ENCODE data around the gene DHRSX. TPM values are rescaled to one million over a fixed set of nuclear protein-coding genes. Genes with fewer than 3 reads are reported as not detected.
"Not testable (repeated sequence)": the region's sequence is repeated elsewhere in the genome, so short reads cannot be mapped to it uniquely, and the experiment has no call there.

Gene DHRSX
- total RNA-seq, 1 experiment from 2014 or later = 17.8 TPM

DNA sequence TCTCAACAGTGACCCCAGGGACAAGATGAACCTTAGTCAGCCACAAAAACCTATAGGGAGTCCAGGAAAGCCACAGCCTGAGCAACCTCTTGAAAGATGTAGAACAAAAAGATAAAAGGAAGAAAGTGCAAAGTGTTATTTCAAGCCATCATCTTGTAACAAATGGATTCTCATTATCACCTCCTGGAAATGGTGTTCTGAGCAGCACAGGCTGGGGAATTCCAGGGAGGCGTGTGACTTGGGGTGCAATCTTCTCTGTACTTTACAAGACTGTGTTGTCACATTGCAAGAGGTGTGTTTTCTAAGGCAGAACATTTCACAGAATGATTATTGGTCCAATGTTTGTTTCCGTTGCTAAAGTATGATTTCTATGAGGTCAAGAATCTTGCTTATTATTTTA, 214.0 kb downstream of the DHRSX start:
- DNase-seq (ENCODE audit: low read depth, low spot score) = no peak
- in situ Hi-C loops (cut with HindIII; ENCODE audit: low pct_unique_long_range_greater_than_20kb, low sequenced_read_pairs) = no loop called here

DNA sequence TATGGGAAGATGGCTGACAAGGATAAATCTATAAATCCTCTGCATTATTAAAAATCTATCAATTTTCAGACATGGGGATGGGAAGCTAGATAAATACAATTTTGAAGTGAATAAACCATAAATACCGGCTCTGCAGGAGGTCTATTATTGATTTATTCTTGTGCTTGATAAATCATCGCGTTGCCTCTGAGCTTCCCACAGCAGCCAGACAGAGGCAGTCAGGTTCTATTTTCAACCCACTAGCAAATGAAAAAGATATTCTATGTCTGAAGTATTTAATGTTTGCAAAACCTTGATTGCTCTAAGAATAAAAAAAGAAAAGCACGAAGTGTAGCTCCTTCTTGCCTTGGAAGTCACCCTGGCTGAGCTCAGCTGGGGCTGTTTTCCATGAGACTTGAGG, 216.2 kb downstream of the DHRSX start:
- in situ Hi-C loops (cut with HindIII; ENCODE audit: low pct_unique_long_range_greater_than_20kb, low sequenced_read_pairs) = no loop called here
- DNase-seq (ENCODE audit: low read depth, low spot score) = no peak

DNA sequence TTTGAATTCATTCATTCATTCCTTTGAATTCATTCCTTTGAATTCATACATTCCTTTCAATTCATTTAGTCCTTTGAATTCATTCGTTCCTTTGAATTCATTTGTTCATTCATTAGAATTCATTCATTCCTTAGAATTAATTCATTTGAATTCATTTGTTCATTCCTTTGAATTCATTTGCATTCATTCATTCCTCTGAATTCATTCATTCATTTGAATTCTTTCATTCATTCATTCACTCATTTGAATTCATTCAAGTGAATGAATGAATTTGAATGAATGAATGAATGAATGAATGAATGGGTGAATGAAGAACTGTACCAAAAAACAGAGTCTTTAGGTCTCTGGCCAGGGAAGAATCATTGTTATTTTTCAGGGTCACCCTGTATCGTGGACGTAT, 216.6 kb downstream of the DHRSX start:
- DNase-seq (ENCODE audit: low read depth, low spot score) = no peak
- in situ Hi-C loops (cut with HindIII; ENCODE audit: low pct_unique_long_range_greater_than_20kb, low sequenced_read_pairs) = no loop called here

DNA sequence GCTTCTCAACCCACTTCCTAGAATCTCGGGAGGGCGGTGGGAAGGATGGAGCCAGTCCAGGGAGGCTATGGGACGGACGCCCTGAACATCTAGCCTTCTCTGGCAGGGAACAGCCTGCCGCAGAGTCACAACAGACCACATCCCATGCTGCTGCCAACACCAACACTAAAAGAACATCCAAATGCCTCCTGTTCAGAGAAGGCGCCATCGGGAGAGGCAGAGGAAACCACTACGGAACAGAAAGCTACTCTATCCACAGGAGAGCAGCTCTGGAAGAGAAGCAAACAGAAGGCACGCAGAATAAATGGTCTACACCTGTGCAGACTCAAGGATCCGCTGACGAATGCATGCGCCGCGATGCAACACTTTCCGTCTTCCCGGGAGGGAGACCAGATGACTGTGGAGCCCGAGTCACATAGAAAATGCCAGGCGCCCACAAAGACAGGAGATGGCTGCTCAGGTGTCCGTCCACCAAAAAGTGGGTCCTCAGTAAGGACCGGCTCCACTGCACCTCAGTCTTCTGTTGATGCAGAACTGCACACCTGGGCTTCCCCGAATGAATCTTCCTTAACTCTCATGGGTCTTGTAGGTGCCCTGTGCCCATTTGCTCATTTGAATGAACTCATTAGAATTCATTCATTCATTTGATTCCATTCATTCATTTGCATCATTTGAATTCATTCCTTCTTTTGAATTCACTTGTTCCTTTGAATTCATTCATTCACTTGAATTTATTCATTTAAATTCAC, 217.5 kb downstream of the DHRSX start:
- peak; percentile 1 for DNase-seq (ENCODE audit: low read depth, low spot score)
- in situ Hi-C loops (cut with HindIII; ENCODE audit: low pct_unique_long_range_greater_than_20kb, low sequenced_read_pairs) = no loop called here

DNA sequence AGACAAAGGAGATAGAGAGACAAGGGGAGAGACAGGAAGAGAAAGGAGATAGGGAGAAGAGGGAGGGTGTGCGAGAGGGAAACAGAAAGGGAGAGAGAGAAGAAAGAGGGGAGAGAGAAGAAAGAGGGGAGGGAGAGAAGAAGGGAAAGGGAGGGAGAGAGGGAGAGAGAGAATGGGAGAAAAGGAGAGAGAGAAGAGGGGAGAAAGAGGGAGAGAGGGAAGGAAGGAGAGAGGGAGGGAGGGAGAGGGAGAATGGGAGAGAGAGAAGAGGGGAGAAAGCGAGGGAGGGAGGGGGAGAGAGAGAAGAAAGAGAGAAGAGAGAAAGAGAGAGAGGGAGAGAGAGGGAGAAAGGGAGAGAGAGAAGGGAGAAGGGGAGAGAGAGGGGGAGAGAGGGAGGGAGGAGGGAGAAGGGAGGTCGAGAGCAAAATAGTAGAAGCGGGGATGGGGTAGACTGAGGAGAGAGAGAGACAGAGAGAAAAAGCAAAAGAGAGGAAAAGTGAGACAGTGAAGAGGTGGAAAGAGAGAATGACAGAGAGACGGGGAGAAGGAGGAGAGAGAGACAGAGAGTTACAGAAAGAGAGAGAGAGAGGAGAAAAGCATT, 218.2 kb downstream of the DHRSX start:
- DNase-seq (ENCODE audit: low read depth, low spot score) = no peak
- in situ Hi-C loops (cut with HindIII; ENCODE audit: low pct_unique_long_range_greater_than_20kb, low sequenced_read_pairs) = no loop called here

DNA sequence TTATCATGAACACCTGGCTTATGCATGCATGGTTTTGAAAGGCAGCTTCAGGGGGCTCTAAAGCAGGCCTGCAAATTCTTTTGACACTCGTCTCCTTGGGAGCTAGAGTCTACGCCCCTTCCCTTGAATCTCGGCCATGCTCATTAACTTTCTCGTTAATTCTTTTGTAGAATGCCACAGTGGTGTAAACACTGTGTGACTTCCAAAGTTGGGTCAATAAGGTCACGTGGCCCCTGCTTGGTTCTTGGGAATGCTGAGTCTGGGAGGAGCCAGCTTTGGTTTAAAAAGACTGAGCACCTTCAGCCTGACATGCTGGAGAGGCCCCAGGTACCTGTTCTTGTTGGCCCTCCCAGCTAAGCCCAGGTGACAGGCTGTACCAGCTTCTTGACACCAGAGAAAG, 228.4 kb downstream of the DHRSX start:
- DNase-seq (ENCODE audit: low read depth, low spot score) = no peak
- in situ Hi-C loops (cut with HindIII; ENCODE audit: low pct_unique_long_range_greater_than_20kb, low sequenced_read_pairs) = no loop called here

DNA sequence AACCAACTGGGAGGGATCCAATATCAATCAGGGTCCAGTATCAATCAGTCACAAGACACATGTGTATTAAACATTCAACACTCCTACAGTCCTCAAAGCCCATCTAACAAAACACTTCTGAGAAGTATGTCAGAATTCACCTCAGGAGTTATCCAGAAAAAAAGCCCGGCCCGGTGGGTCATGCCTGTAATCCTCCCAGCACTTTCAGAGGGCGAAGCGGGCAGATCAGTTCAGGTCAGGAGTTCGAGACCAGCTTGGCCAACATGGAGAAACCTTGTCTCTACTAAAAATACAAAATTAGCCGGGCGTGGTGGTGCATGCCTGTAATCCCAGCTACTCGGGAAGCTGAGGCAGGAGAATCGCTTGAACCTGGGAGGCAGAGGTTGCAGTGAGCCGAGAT, 229.2 kb downstream of the DHRSX start:
- in situ Hi-C loops (cut with HindIII; ENCODE audit: low pct_unique_long_range_greater_than_20kb, low sequenced_read_pairs) = not testable (repeated sequence)

DNA sequence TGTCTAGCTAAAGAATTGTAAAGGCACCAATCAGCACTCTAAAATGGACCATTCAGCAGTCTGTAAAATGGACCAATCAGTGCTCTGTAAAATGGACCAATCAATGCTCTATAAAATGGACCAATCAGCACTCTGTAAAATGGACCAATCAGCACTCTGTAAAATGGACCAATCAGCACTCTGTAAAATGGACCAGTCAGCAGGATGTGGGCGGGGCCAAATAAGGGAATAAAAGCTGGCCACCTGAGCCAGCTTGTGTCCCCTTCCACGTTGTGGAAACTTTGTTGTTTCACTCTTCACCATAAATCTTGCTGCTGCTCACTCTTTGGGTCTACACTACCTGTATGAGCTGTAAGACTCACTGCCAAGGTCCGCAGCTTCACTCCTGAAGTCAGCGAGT, 230.0 kb downstream of the DHRSX start:
- DNase-seq (ENCODE audit: low read depth, low spot score); in situ Hi-C loops (cut with HindIII; ENCODE audit: low pct_unique_long_range_greater_than_20kb, low sequenced_read_pairs): not testable (repeated sequence)

More for the DNA sequence above, 229.2 kb downstream of the DHRSX start:
- not testable (repeated sequence) for DNase-seq (ENCODE audit: low read depth, low spot score)

DNA sequence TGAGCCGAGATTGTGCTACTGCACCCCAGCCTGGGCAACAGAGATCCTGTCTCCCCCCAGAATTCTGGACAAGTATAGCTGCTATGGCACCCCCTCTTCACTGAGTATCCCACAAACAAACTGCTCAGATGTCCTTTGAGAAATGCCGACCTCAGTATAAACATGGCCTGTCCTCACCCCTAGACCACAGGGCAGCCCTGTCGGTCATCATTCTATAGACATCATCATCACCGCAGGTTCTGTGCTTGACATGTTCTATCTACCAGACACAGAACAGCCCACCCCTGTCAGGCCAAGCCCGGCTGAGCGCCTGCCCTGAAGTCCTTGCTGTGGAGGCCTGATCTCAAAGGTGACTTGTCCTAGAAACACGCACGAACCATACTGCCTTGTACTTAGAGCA, 232.9 kb downstream of the DHRSX start:
- no peak for DNase-seq (ENCODE audit: low read depth, low spot score)
- in situ Hi-C loops (cut with HindIII; ENCODE audit: low pct_unique_long_range_greater_than_20kb, low sequenced_read_pairs) = no loop called here

DNA sequence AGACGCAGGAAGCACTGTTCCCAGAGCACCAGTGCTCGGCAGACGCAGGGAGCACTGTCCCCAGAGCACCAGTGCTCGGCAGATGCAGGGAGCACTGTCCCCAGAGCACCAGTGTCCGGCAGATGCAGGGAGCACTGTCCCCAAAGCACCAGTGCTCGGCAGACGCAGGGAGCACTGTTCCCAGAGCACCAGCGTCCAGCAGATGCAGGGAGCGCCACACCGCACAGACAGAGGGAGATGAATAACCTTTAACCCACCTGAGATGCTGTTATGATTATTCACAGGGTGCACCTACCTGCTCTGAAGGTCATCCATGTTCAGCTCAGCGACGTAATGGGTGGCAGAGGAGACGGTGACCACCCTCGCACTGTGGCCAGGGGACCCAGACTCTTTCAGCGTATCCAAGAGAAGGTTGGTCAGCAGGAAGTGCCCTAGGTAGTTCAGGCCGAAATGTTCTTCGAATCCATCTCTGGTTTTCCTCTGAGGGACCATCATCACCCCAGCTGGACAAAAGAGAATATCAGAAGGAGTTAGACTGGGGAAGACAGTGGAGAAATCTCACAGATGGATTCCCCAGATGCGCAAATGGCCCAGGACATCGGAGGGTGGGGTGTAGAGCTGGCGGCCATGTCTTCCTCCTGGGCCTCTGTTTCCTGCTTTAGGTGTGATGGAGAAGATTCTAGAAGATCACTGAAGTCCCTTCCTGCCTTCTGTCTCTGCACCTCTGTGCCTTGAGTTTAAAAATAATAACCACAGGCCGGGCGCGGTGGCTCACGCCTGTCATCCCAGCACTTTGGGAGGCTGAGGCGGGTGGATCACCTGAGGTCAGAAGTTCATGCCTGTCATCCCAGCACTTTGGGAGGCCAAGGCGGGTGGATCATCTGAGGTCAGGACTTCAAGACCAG, 234.1 kb downstream of the DHRSX start:
- DNase-seq (ENCODE audit: low read depth, low spot score) = no peak
- in situ Hi-C loops (cut with HindIII; ENCODE audit: low pct_unique_long_range_greater_than_20kb, low sequenced_read_pairs) = no loop called here

DNA sequence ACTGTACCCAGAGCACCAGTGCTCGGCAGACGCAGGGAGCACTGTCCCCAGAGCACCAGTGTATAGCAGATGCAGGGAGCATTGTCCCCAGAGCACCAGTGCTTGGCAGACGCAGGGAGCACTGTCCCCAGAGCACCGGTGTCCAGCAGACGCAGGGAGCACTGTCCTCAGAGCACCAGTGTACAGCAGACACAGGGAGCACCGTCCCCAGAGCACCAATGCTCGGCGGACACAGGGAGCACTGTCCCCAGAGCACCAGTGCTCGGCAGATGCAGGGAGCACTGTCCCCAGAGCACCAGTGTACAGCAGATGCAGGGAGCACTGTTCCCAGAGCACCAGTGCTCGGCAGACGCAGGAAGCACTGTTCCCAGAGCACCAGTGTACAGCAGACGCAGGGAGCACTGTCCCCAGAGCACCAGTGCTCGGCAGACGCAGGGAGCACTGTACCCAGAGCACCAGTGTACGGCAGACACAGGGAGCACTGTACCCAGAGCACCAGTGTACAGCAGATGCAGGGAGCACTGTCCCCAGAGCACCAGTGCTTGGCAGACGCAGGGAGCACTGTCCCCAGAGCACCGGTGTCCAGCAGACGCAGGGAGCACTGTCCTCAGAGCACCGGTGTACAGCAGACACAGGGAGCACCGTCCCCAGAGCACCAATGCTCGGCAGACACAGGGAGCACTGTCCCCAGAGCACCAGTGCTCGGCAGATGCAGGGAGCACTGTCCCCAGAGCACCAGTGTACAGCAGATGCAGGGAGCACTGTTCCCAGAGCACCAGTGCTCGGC, 234.9 kb downstream of the DHRSX start:
- in situ Hi-C loops (cut with HindIII; ENCODE audit: low pct_unique_long_range_greater_than_20kb, low sequenced_read_pairs) = not testable (repeated sequence)

DNA sequence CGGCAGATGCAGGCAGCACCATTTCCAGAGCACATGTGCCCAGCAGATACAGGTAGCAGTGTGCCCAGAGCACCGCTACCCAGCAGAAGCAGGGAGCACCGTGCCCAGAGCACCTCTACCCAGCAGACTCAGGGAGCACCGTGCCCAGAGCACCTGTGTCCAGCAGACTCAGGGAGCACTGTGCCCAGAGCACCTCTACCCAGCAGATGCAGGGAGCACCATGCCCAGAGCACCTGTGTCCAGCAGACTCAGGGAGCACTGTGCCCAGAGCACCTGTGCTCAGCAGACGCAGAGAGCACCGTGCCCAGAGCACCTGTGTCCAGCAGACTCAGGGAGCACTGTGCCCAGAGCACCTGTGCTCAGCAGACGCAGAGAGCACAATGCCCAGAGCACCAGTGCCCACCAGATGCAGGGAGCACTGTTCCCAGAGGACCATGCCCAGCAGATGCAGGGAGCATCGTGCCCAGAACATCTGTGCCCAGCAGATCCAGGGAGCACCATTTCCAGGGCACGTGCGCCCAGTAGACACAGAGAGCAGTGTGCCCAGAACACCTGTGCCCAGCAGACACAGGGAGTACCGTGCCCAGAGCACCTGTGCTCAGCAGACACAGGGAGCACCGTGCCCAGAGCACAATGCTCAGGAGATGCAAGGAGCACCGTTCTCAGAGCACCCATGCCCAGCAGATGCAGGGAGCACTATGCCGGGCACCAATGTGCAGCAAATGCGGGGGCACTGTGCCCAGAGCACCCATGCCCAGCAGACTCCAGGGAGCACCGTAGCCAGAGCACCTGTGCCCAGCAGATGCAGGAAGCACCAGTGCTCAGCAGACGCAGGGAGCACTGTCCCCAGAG, 236.4 kb downstream of the DHRSX start:
- in situ Hi-C loops (cut with HindIII; ENCODE audit: low pct_unique_long_range_greater_than_20kb, low sequenced_read_pairs) = no loop called here

More for the DNA sequence above, 234.9 kb downstream of the DHRSX start:
- not testable (repeated sequence) for DNase-seq (ENCODE audit: low read depth, low spot score)

DNA sequence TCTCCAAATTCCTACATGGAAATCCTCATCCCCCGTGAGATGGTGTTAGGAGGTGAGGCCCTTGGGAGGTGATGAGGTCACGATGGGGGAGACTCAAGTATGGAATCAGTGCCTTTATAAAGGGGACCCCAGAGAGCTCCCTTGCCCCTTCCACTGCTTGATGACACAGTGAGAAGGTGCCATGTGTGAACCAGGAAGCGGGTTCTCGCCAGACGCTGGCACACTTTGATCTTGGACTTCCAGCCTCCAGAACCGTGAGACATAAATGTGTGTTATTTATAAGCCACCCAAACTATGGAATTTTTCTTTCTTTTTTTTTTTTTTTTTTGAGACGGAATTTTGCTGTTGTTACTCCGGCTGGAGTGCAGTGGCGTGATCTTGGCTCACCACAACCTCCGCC, 237.6 kb downstream of the DHRSX start:
- in situ Hi-C loops (cut with HindIII; ENCODE audit: low pct_unique_long_range_greater_than_20kb, low sequenced_read_pairs) = no loop called here
- DNase-seq (ENCODE audit: low read depth, low spot score) = no peak

More for the DNA sequence above, 236.4 kb downstream of the DHRSX start:
- no peak for DNase-seq (ENCODE audit: low read depth, low spot score)

DNA sequence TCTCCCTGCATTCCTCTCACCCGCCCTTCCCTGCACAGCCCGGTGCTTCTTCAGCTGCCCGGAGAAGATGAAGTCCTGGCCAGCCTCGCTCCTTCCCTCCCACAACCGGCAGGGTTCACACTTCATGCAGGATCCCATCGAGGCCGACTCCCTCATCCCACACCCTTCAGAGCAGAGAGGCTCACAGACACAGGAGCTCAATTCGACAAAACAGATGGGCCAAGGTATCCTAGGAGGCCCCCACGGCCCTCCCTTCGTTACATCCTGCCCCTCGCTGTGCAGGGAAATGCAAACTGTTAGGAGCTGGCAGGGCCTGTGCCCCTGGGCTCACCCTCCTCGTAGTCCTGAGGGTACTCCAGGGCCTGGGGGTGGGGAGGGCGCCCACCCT, 238.1 kb downstream of the DHRSX start:
- no peak for DNase-seq (ENCODE audit: low read depth, low spot score)
- in situ Hi-C loops (cut with HindIII; ENCODE audit: low pct_unique_long_range_greater_than_20kb, low sequenced_read_pairs) = no loop called here

DNA sequence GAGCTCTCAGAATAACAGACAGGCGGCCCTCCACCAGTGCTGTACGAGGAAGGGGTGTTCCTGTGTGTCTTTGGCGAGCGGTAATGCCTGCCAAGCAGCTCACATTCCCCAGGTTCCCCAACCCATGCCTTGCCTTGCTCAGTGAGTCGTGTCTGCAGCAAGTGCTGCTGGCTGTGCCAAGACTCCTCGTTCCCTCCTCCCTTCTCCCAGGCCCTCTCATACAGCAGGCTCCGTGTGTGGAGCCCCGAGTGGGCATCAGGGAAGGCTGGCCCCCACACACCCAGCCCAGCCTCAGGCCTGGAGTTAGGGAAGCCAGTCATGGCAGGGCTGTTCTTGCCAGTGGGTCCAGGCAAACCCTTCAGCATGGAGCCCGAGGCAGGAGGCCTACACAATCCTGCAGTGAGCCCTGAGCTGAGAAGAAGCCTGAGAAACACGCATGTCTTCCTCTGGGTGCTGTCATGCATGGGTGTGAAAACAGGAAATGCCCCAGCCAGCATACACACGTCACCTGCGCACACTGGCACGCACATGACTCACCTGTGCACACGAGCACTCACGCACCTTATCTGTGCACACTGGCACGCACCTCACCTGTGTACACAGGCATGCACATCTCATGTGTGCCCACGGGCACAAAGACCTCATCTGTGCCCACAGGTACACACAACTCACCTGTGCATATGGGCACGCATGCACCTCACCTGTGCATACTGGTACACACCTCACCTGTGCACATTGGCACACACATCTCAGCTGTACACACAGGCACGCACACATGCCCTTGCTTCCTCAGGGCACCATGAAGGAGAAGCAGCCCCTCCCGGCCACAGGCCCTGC, 238.7 kb downstream of the DHRSX start:
- DNase-seq (ENCODE audit: low read depth, low spot score) = no peak
- in situ Hi-C loops (cut with HindIII; ENCODE audit: low pct_unique_long_range_greater_than_20kb, low sequenced_read_pairs) = no loop called here

Measured in SK-MEL-5 (cell line).